Endodermal cell (in vitro differentiated cells): ENCODE measurements around the gene CILP. TPM values are rescaled to one million over a fixed set of nuclear protein-coding genes. Genes with fewer than 3 reads are reported as not detected.

Source experiments
- DNase-seq: peaks from one replicate; pipeline ENCODE4 v3.0.0-alpha.2; 2017
- H3K27ac ChIP-seq: 2 replicates; pipeline ENCODE4 v1.5.1; 2013; ENCODE audit warnings: mild to moderate bottlenecking, low read depth, low read length, moderate library complexity
- H3K27me3 ChIP-seq: 2 replicates; pipeline ENCODE4 v1.6.1; 2013; ENCODE audit warnings: mild to moderate bottlenecking, low read length, moderate library complexity; ENCODE audit not compliant: insufficient read depth, control insufficient read depth, poor library complexity, severe bottlenecking
- H3K36me3 ChIP-seq: 2 replicates; pipeline ENCODE4 v1.7.0; 2013; ENCODE audit warnings: mild to moderate bottlenecking, low read length, moderate library complexity; ENCODE audit not compliant: control insufficient read depth, insufficient read depth
- H3K4me1 ChIP-seq: one replicate; pipeline ENCODE4 v1.7.0; 2013; ENCODE audit warnings: low read length; ENCODE audit not compliant: control insufficient read depth, insufficient read depth
- H3K4me3 ChIP-seq: 2 replicates; pipeline ENCODE4 v1.5.1; 2013; ENCODE audit warnings: mild to moderate bottlenecking, low read length, moderate library complexity
- H3K9ac ChIP-seq: 2 replicates; pipeline ENCODE4 v1.6.1; 2013; ENCODE audit warnings: mild to moderate bottlenecking, low read length, moderate library complexity; ENCODE audit not compliant: poor library complexity, severe bottlenecking; ENCODE audit errors: extremely low read depth
- H3K9me3 ChIP-seq: 2 replicates; pipeline ENCODE4 v1.6.1; 2013; ENCODE audit warnings: mild to moderate bottlenecking, low read length, moderate library complexity; ENCODE audit not compliant: control insufficient read depth
- H3K27ac Mint-ChIP-seq: 2 replicates; pipeline ENCODE4 v1.8.0; 2020; ENCODE audit warnings: mixed read lengths
- H3K27me3 Mint-ChIP-seq: 2 replicates; pipeline ENCODE4 v1.8.0; 2021; ENCODE audit warnings: mild to moderate bottlenecking, mixed read lengths; ENCODE audit not compliant: insufficient read depth
- H3K36me3 Mint-ChIP-seq: 2 replicates; pipeline ENCODE4 v1.8.0; 2020; ENCODE audit warnings: low read depth, mixed read lengths
- H3K4me1 Mint-ChIP-seq: 2 replicates; pipeline ENCODE4 v1.8.0; 2020; ENCODE audit warnings: mixed read lengths
- H3K4me3 Mint-ChIP-seq: 2 replicates; pipeline ENCODE4 v1.8.0; 2020; ENCODE audit warnings: mild to moderate bottlenecking, moderate library complexity, mixed read lengths
- H3K9me3 Mint-ChIP-seq: 2 replicates; pipeline ENCODE4 v1.8.0; 2020; ENCODE audit warnings: mild to moderate bottlenecking, mixed read lengths
- WGBS, 2 experiments: methylation state at CpG; one replicate each; pipeline versions ENCODE4 v1.1.5 to v1.1.7; 2013; ENCODE audit warnings: missing lambda C conversion rate in 2 of 2, mixed read lengths in 1 of 2; ENCODE audit not compliant: insufficient coverage in 1 of 2, insufficient read length in 1 of 2; 5-methylcytosine and 5-hydroxymethylcytosine counted together
- total RNA-seq, 2 donors: library from RNA; stranded (reverse); fragmentation: NEBNext Ultra II Directional in 1 of 2; extraction: Animal tissue kit (Norgen Biotek cat#: 25700) in 1 of 2; gene quantifications; 2 replicates in 1 of 2; 3 replicates in 1 of 2; pipeline ENCODE4 v1.2.1, GENCODE V29; 2021
- TF ChIP-seq, protein P1 (sequence below): fragments of 200-600 bp; sonication (generic); conservative IDR thresholded peaks from 2 replicates; pipeline ENCODE4 v1.5.0; 2021; ENCODE audit warnings: antibody characterized with exemption, mild to moderate bottlenecking

Gene CILP
- total RNA-seq, 2 donors from 2014 or later, result 0.07 TPM; not detected in 1

DNA sequence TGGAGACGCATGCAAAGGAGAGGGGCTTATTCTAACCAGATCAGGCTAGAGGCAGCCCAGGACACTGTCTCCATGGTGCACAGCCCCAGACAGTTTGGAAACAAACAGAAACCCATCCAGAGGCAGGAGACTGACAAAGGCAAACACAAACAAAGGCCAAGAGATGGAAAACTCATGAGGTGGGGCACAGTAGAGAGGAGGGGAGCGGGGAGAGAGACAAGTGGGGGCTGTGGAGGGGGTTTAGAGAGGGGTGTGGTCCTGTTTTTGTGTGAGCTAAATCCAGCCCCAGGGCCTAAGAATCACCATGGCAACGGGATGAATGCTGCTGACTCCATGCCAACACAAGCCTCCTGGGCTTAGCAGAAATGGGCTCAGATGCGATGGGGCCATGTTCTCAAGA, 43.1 kb upstream of the CILP start:
- Mint-ChIP-seq H3K4me3 (no peak overlapping the region), H3K27me3 (no peaks in the 10 kb centered on the region), H3K4me1 (no peaks in the 10 kb centered on the region), H3K9me3 (no peaks in the 10 kb centered on the region), H3K27ac (no peak overlapping the region), H3K36me3 (peaks cover 8% of the 10 kb centered on the region)
- H3K4me3 ChIP-seq, result no peak overlapping the region
- no peak for DNase-seq
- H3K9ac ChIP-seq, result no peak overlapping the region
- H3K4me1 ChIP-seq, result no peaks in the 10 kb centered on the region
- WGBS, 2 experiments, result 63 to 89% methylated on average over 1 to 4 of the region's 4 CpGs
- H3K27me3 ChIP-seq, result no peaks in the 10 kb centered on the region
- TF ChIP-seq, protein P1, sequence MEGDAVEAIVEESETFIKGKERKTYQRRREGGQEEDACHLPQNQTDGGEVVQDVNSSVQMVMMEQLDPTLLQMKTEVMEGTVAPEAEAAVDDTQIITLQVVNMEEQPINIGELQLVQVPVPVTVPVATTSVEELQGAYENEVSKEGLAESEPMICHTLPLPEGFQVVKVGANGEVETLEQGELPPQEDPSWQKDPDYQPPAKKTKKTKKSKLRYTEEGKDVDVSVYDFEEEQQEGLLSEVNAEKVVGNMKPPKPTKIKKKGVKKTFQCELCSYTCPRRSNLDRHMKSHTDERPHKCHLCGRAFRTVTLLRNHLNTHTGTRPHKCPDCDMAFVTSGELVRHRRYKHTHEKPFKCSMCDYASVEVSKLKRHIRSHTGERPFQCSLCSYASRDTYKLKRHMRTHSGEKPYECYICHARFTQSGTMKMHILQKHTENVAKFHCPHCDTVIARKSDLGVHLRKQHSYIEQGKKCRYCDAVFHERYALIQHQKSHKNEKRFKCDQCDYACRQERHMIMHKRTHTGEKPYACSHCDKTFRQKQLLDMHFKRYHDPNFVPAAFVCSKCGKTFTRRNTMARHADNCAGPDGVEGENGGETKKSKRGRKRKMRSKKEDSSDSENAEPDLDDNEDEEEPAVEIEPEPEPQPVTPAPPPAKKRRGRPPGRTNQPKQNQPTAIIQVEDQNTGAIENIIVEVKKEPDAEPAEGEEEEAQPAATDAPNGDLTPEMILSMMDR, result no peak
- H3K36me3 ChIP-seq, result peaks cover 5% of the 10 kb centered on the region
- H3K27ac ChIP-seq, result peak overlapping the region; percentile 87
- H3K9me3 ChIP-seq, result no peaks in the 10 kb centered on the region

DNA sequence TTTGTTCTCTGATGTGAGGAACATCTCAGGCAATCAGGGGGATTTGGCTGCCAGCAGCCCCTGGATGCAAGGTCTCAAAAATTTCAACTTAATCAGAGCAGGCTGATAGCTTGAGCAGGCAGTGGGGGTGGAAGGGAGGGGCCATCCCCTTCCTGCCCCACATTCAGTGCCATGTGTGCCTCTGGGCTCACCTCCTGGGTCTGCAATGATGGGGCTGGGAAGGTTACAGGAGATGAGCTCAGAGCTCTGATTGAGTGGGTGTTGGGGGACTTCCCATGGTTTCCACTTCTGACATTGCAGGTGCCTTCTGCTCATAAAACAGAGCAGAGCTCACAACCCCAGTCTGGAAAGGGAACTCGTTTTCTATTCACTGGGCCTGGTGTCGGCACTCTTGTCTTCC, 38.4 kb upstream of the CILP start:
- Mint-ChIP-seq H3K36me3 (no peaks in the 10 kb centered on the region), H3K9me3 (no peaks in the 10 kb centered on the region), H3K4me3 (no peak overlapping the region), H3K4me1 (no peaks in the 10 kb centered on the region), H3K27me3 (no peaks in the 10 kb centered on the region), H3K27ac (no peak overlapping the region)
- Histone ChIP-seq H3K27me3 (no peaks in the 10 kb centered on the region), H3K36me3 (no peaks in the 10 kb centered on the region), H3K27ac (no peak overlapping the region), H3K4me3 (no peak overlapping the region), H3K9ac (no peak overlapping the region), H3K9me3 (no peaks in the 10 kb centered on the region), H3K4me1 (peaks cover 9% of the 10 kb centered on the region)
- no peak for DNase-seq
- TF ChIP-seq, protein P1, result no peak
- 81% methylated on average over 2 of the region's 2 CpGs; no CpG with 5 or more reads in 1 of the 2 experiments for WGBS, 2 experiments

DNA sequence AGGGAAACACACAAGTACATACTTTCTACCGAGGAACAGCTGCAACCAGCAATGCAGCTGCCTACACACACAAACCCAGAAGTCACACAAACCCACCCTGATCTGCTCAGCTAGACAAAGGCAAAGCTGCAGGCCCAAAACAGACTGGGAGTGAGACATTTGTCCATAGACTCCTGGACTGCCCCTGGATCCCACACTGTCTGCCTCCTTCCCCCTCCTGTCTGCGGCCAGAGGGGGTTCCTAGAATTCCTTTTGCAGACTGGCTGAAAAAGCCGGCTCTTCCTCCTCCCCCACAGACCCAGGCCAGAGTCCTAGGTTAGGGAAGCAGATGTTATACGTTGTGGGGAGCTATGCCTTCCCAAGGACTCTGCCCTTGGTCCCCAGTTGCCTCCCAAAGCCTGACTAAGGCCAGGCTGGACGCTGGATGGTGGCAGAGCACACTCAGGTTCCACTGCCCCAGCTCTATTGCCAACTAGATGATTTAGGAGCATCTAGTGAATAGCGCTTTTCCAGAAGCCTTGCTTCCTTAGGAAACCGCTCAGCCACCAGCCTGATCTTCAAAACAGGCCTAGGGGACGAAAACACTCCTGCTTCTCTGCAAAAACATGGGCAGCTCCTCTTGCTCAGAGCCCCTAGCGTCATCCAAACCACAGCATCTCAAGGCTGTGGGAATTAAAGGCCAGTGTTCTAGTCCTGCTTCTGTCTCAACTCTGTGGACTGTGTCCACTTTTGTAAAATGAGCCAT, 37.4 kb upstream of the CILP start:
- no peak overlapping the region for H3K4me3 Mint-ChIP-seq
- DNase-seq, result no peak
- no peaks in the 10 kb centered on the region for H3K4me1 Mint-ChIP-seq
- 80 to 84% methylated on average over 5 to 9 of the region's 9 CpGs for WGBS, 2 experiments
- no peaks in the 10 kb centered on the region for H3K27me3 ChIP-seq
- H3K36me3 Mint-ChIP-seq, result no peaks in the 10 kb centered on the region
- no peaks in the 10 kb centered on the region for H3K36me3 ChIP-seq
- no peak overlapping the region for H3K9ac ChIP-seq
- H3K4me1 ChIP-seq, result peaks cover 9% of the 10 kb centered on the region
- H3K27ac Mint-ChIP-seq, result no peak overlapping the region
- no peaks in the 10 kb centered on the region for H3K9me3 ChIP-seq
- H3K27ac ChIP-seq, result peak overlapping the region; percentile 52
- H3K4me3 ChIP-seq, result no peak overlapping the region
- H3K9me3 Mint-ChIP-seq, result no peaks in the 10 kb centered on the region
- TF ChIP-seq, protein P1, result no peak
- H3K27me3 Mint-ChIP-seq, result no peaks in the 10 kb centered on the region
